ENCODE measurements around the gene SSH3.

Gene SSH3

GRCh38 chr11:67356864-67357561, 53.7 kb downstream of the SSH3 start:
- no peak overlapping the region for H3K27ac ChIP-seq (ENCODE audit: low read length)
- H3K36me3 ChIP-seq (ENCODE audit: control insufficient read depth, insufficient read depth, low read length): no peaks in the 10 kb centered on the region
- DNase-seq (ENCODE audit: low read depth, low spot score): no peak
- H3K4me1 ChIP-seq (ENCODE audit: control insufficient read depth, insufficient read depth, low read length): peaks cover 8% of the 10 kb centered on the region; the same call in 1 of the 2 replicates
- no peak overlapping the region for H3K4me3 ChIP-seq (ENCODE audit: low read length)
- no peaks in the 10 kb centered on the region for H3K9me3 ChIP-seq (ENCODE audit: control insufficient read depth, insufficient read depth, low read length)
- H3K27me3 ChIP-seq (ENCODE audit: control insufficient read depth, insufficient read depth, low read length): no peaks in the 10 kb centered on the region
- WGBS (ENCODE audit: insufficient coverage, insufficient read length): no CpG with 5 or more reads among the region's 3 CpGs

GRCh38 chr11:67357831-67358670, 54.7 kb downstream of the SSH3 start:
- H3K27ac ChIP-seq (ENCODE audit: low read length): no peak overlapping the region
- WGBS (ENCODE audit: insufficient coverage, insufficient read length): 100% methylated on average over 1 of the region's 12 CpGs
- peaks cover 3% of the 10 kb centered on the region; the same call in 1 of the 2 replicates for H3K4me1 ChIP-seq (ENCODE audit: control insufficient read depth, insufficient read depth, low read length)

More at GRCh38 chr11:67357831-67358670, 54.7 kb downstream of the SSH3 start:
- DNase-seq (ENCODE audit: low read depth, low spot score): no peak
- Histone ChIP-seq H3K9me3 (ENCODE audit: control insufficient read depth, insufficient read depth, low read length) (no peaks in the 10 kb centered on the region), H3K36me3 (ENCODE audit: control insufficient read depth, insufficient read depth, low read length) (no peaks in the 10 kb centered on the region), H3K27me3 (ENCODE audit: control insufficient read depth, insufficient read depth, low read length) (no peaks in the 10 kb centered on the region), H3K4me3 (ENCODE audit: low read length) (no peak overlapping the region)
